GM23338 (cell line): ENCODE measurements around the gene ANKRD27. TPM values are rescaled to one million over a fixed set of nuclear protein-coding genes. Genes with fewer than 3 reads are reported as not detected.

Source experiments
- ATAC-seq: fragments of 200-7000 bp; cut with Tn5 transposase; 3 replicates; pipeline ENCODE4 v1.9.1; 2020
- DNase-seq: peaks from one replicate; pipeline ENCODE4 v3.0.0-alpha.2; 2015; ENCODE audit warnings: low spot score
- H2AFZ ChIP-seq: fragments of 200-600 bp; sonication (generic); 2 replicates; pipeline ENCODE4 v1.8.0; 2016; ENCODE audit warnings: antibody characterized with exemption, mild to moderate bottlenecking, moderate library complexity
- H3F3A ChIP-seq: fragments of 200-600 bp; sonication (generic); replicated peaks from 2 replicates; pipeline ENCODE4 v1.8.0; 2017; ENCODE audit warnings: antibody characterized with exemption, mixed run types, low read depth
- H3K27ac ChIP-seq: fragments of 200-600 bp; sonication (generic); 2 replicates; pipeline ENCODE4 v1.6.1; 2016; ENCODE audit warnings: low read depth
- H3K27me3 ChIP-seq: fragments of 200-600 bp; sonication (generic); 2 replicates; pipeline ENCODE4 v1.8.0; 2016; ENCODE audit warnings: mild to moderate bottlenecking, mixed run types, moderate library complexity; ENCODE audit not compliant: insufficient read depth
- H3K36me3 ChIP-seq: fragments of 200-600 bp; sonication (generic); 2 replicates; pipeline ENCODE4 v1.8.0; 2016; ENCODE audit warnings: mild to moderate bottlenecking; ENCODE audit not compliant: insufficient read depth
- H3K4me1 ChIP-seq: fragments of 200-600 bp; sonication (generic); 2 replicates; pipeline ENCODE4 v1.8.0; 2016; ENCODE audit warnings: mild to moderate bottlenecking, moderate library complexity; ENCODE audit not compliant: insufficient read depth
- H3K4me2 ChIP-seq: fragments of 200-600 bp; sonication (generic); 2 replicates; pipeline ENCODE4 v1.7.1; 2017; ENCODE audit warnings: mixed run types
- H3K4me3 ChIP-seq: fragments of 200-600 bp; sonication (generic); 2 replicates; pipeline ENCODE4 v1.6.1; 2016; ENCODE audit warnings: mixed run types
- H3K79me2 ChIP-seq: fragments of 200-600 bp; sonication (generic); replicated peaks from 2 replicates; pipeline ENCODE4 v1.8.0; 2017; ENCODE audit warnings: mild to moderate bottlenecking; ENCODE audit not compliant: insufficient read depth
- H3K9me2 ChIP-seq: fragments of 200-600 bp; sonication (generic); 2 replicates; pipeline ENCODE4 v1.8.0; 2017; ENCODE audit not compliant: insufficient read depth
- H4K20me1 ChIP-seq: fragments of 200-600 bp; sonication (generic); replicated peaks from 2 replicates; pipeline ENCODE4 v1.8.0; 2017; ENCODE audit warnings: mild to moderate bottlenecking; ENCODE audit not compliant: insufficient read depth
- H3K27ac Mint-ChIP-seq: 2 replicates; pipeline ENCODE4 v1.8.0; 2020; ENCODE audit warnings: inconsistent platforms, mild to moderate bottlenecking, moderate library complexity, mixed read lengths
- H3K27me3 Mint-ChIP-seq: 3 replicates; pipeline ENCODE4 v1.8.0; 2022; ENCODE audit warnings: low read depth, mild to moderate bottlenecking, moderate library complexity, mixed read lengths, inconsistent platforms; ENCODE audit not compliant: insufficient read depth, poor library complexity
- H3K36me3 Mint-ChIP-seq: 3 replicates; pipeline ENCODE4 v1.8.0; 2021; ENCODE audit warnings: low read depth, mild to moderate bottlenecking, inconsistent platforms, moderate library complexity, mixed read lengths
- H3K4me1 Mint-ChIP-seq: 3 replicates; pipeline ENCODE4 v1.8.0; 2020; ENCODE audit warnings: mild to moderate bottlenecking, inconsistent platforms, mixed read lengths
- H3K4me3 Mint-ChIP-seq: 3 replicates; pipeline ENCODE4 v1.8.0; 2021; ENCODE audit warnings: moderate library complexity, mild to moderate bottlenecking, inconsistent platforms, mixed read lengths
- H3K9me3 Mint-ChIP-seq: 3 replicates; pipeline ENCODE4 v1.8.0; 2020; ENCODE audit warnings: moderate library complexity, mild to moderate bottlenecking, inconsistent platforms, mixed read lengths
- EZH2phosphoT487 ChIP-seq: fragments of 200-600 bp; sonication (generic); IDR thresholded peaks from one replicate; pipeline ENCODE4 v1.8.1; 2018; ENCODE audit warnings: antibody characterized with exemption; ENCODE audit not compliant: unreplicated experiment
- NANOG ChIP-seq: IDR thresholded peaks from 2 replicates; pipeline ENCODE4 v1.6.1; 2016; ENCODE audit warnings: antibody characterized with exemption, borderline replicate concordance
- POLR2AphosphoS5 ChIP-seq: IDR thresholded peaks from 2 replicates; pipeline ENCODE4 v1.6.1; 2016; ENCODE audit warnings: antibody characterized with exemption, low read depth
- STAT1 ChIP-seq: IDR thresholded peaks from one replicate; pipeline ENCODE4 v1.6.1; 2016; ENCODE audit warnings: antibody characterized with exemption; ENCODE audit not compliant: unreplicated experiment
- ZNF114 ChIP-seq: fragments of 250-450 bp; sonication (Bioruptor Pico); IDR thresholded peaks from 2 replicates; pipeline ENCODE4 v1.5.0; 2020; ENCODE audit warnings: mild to moderate bottlenecking, moderate library complexity
- ZNF331 ChIP-seq: fragments of 250-450 bp; sonication (Bioruptor Pico); IDR thresholded peaks from 2 replicates; pipeline ENCODE4 v1.5.0; 2020; ENCODE audit warnings: low read depth, mild to moderate bottlenecking, moderate library complexity
- polyA plus RNA-seq: library from polyadenylated mRNA; unstranded; fragments of >200 nt; fragmentation: Nextera tagmentation; extraction: Ambion mirVana; gene quantifications from 2 replicates; pipeline ENCODE4 v1.2.1, GENCODE V29; 2016
- total RNA-seq: library from RNA; depleted of rRNA; stranded (reverse); fragments of >200 nt; shearing (Covaris generic); gene quantifications from 2 replicates; pipeline ENCODE4 v1.2.3, GENCODE V29; 2014
- TF ChIP-seq, protein P1 (sequence below): IDR thresholded peaks from 2 replicates; pipeline ENCODE4 v1.6.1; 2016; ENCODE audit warnings: antibody characterized with exemption
- TF ChIP-seq, protein P2 (sequence below): fragments of 250-450 bp; sonication (Bioruptor Pico); IDR thresholded peaks from 2 replicates; pipeline ENCODE4 v1.5.0; 2020; ENCODE audit warnings: mild to moderate bottlenecking, moderate library complexity
- TF ChIP-seq, protein P3 (sequence below): IDR thresholded peaks from one replicate; pipeline ENCODE4 v1.6.1; 2018; ENCODE audit warnings: antibody characterized with exemption; ENCODE audit not compliant: unreplicated experiment

ANKRD27 gene
- total and polyA plus RNA-seq, 2 experiments from 2014 or later: 16.7 to 48.7 TPM

DNA sequence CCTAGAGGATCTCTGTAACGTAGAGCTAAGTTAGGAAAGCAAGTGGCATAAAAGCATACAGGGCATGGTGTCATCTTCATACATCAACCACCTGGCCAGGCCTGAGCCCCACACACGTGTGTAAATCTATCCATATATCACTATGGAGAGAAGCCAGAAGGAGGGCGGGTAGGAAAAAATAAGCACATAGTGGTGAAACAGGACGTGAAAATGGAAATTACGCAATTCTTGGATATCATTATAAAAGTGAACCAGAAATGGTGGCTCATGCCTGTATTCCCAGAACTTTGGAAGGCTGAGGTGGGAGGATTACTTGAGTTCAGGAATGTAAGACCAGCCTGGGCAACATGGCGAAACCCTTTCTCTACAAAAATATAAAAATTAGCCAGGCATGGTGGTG is 50.6 kb downstream of the ANKRD27 start:
- H2AFZ ChIP-seq: no peak overlapping the region
- no peak overlapping the region for H3K27ac Mint-ChIP-seq
- TF ChIP-seq EZH2phosphoT487: no peak
- TF ChIP-seq, protein P1, sequence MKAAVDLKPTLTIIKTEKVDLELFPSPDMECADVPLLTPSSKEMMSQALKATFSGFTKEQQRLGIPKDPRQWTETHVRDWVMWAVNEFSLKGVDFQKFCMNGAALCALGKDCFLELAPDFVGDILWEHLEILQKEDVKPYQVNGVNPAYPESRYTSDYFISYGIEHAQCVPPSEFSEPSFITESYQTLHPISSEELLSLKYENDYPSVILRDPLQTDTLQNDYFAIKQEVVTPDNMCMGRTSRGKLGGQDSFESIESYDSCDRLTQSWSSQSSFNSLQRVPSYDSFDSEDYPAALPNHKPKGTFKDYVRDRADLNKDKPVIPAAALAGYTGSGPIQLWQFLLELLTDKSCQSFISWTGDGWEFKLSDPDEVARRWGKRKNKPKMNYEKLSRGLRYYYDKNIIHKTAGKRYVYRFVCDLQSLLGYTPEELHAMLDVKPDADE: no peak
- H3K79me2 ChIP-seq: no peaks in the 10 kb centered on the region
- peaks cover 18% of the 10 kb centered on the region for H3K36me3 ChIP-seq
- H3F3A ChIP-seq: no peaks in the 10 kb centered on the region
- no peak overlapping the region for H3K4me2 ChIP-seq
- H3K4me1 Mint-ChIP-seq: no peaks in the 10 kb centered on the region
- H3K9me2 ChIP-seq: no peaks in the 10 kb centered on the region
- H4K20me1 ChIP-seq: no peaks in the 10 kb centered on the region; the same call in 1 of the 2 replicates
- H3K4me3 ChIP-seq: no peak overlapping the region
- peaks cover 57% of the 10 kb centered on the region for H3K36me3 Mint-ChIP-seq
- no peak overlapping the region for H3K4me3 Mint-ChIP-seq
- DNase-seq: no peak
- H3K4me1 ChIP-seq: no peaks in the 10 kb centered on the region
- H3K9me3 Mint-ChIP-seq: no peaks in the 10 kb centered on the region
- no peak for ATAC-seq
- H3K27ac ChIP-seq: no peak overlapping the region
- H3K27me3 Mint-ChIP-seq: peaks cover 8% of the 10 kb centered on the region
- H3K27me3 ChIP-seq: no peaks in the 10 kb centered on the region

DNA sequence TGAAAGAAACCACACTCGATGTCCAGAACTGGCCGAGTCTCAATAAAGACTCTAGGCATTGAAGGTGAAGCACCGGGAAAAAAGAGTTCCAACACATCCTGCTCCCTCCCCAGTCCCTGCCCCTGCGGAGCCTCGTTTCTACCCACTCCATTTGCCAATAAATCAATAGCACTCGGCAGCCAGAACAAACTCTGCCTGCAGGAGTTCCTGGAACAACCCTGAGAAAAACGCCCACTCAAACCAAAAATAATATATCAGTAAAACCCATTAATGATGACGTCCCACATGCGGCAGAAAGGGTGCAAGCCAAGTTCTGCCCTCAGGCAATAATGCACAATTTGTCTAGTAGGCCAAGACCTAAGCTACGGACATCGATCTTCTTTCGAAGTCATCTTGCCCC is 53.0 kb downstream of the ANKRD27 start:
- DNase-seq (no peak), ATAC-seq (no peak)
- Histone ChIP-seq H3K36me3 (peaks cover 12% of the 10 kb centered on the region), H3K4me1 (no peaks in the 10 kb centered on the region), H3K4me2 (no peak overlapping the region), H3K27ac (no peak overlapping the region), H3K4me3 (no peak overlapping the region), H3K9me2 (no peaks in the 10 kb centered on the region), H2AFZ (no peak overlapping the region), H4K20me1 (no peaks in the 10 kb centered on the region), H3K27me3 (no peaks in the 10 kb centered on the region), H3K79me2 (no peaks in the 10 kb centered on the region), H3F3A (no peaks in the 10 kb centered on the region)
- no peak overlapping the region; the same call in 1 of the 2 replicates for H3K27ac Mint-ChIP-seq
- peaks cover 8% of the 10 kb centered on the region for H3K27me3 Mint-ChIP-seq
- no peaks in the 10 kb centered on the region for H3K4me1 Mint-ChIP-seq
- no peaks in the 10 kb centered on the region for H3K9me3 Mint-ChIP-seq
- H3K36me3 Mint-ChIP-seq: peaks cover 59% of the 10 kb centered on the region
- no peak overlapping the region for H3K4me3 Mint-ChIP-seq
- TF ChIP-seq ZNF331 (CRISPR knock-in tag) (no peak), EZH2phosphoT487 (no peak), ZNF114 (CRISPR knock-in tag) (no peak), NANOG (no peak), POLR2AphosphoS5 (no peak), STAT1 (no peak)
- TF ChIP-seq, protein P1: no peak
- TF ChIP-seq, protein P2, sequence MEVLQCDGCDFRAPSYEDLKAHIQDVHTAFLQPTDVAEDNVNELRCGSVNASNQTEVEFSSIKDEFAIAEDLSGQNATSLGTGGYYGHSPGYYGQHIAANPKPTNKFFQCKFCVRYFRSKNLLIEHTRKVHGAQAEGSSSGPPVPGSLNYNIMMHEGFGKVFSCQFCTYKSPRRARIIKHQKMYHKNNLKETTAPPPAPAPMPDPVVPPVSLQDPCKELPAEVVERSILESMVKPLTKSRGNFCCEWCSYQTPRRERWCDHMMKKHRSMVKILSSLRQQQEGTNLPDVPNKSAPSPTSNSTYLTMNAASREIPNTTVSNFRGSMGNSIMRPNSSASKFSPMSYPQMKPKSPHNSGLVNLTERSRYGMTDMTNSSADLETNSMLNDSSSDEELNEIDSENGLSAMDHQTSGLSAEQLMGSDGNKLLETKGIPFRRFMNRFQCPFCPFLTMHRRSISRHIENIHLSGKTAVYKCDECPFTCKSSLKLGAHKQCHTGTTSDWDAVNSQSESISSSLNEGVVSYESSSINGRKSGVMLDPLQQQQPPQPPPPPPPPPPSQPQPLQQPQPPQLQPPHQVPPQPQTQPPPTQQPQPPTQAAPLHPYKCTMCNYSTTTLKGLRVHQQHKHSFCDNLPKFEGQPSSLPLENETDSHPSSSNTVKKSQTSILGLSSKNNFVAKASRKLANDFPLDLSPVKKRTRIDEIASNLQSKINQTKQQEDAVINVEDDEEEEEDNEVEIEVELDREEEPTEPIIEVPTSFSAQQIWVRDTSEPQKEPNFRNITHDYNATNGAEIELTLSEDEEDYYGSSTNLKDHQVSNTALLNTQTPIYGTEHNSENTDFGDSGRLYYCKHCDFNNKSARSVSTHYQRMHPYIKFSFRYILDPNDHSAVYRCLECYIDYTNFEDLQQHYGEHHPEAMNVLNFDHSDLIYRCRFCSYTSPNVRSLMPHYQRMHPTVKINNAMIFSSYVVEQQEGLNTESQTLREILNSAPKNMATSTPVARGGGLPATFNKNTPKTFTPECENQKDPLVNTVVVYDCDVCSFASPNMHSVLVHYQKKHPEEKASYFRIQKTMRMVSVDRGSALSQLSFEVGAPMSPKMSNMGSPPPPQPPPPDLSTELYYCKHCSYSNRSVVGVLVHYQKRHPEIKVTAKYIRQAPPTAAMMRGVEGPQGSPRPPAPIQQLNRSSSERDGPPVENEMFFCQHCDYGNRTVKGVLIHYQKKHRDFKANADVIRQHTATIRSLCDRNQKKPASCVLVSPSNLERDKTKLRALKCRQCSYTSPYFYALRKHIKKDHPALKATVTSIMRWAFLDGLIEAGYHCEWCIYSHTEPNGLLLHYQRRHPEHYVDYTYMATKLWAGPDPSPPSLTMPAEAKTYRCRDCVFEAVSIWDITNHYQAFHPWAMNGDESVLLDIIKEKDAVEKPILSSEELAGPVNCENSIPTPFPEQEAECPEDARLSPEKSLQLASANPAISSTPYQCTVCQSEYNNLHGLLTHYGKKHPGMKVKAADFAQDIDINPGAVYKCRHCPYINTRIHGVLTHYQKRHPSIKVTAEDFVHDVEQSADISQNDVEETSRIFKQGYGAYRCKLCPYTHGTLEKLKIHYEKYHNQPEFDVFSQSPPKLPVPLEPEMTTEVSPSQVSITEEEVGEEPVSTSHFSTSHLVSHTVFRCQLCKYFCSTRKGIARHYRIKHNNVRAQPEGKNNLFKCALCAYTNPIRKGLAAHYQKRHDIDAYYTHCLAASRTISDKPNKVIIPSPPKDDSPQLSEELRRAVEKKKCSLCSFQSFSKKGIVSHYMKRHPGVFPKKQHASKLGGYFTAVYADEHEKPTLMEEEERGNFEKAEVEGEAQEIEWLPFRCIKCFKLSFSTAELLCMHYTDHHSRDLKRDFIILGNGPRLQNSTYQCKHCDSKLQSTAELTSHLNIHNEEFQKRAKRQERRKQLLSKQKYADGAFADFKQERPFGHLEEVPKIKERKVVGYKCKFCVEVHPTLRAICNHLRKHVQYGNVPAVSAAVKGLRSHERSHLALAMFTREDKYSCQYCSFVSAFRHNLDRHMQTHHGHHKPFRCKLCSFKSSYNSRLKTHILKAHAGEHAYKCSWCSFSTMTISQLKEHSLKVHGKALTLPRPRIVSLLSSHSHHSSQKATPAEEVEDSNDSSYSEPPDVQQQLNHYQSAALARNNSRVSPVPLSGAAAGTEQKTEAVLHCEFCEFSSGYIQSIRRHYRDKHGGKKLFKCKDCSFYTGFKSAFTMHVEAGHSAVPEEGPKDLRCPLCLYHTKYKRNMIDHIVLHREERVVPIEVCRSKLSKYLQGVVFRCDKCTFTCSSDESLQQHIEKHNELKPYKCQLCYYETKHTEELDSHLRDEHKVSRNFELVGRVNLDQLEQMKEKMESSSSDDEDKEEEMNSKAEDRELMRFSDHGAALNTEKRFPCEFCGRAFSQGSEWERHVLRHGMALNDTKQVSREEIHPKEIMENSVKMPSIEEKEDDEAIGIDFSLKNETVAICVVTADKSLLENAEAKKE (CRISPR knock-in tag): no peak
- TF ChIP-seq, protein P3, sequence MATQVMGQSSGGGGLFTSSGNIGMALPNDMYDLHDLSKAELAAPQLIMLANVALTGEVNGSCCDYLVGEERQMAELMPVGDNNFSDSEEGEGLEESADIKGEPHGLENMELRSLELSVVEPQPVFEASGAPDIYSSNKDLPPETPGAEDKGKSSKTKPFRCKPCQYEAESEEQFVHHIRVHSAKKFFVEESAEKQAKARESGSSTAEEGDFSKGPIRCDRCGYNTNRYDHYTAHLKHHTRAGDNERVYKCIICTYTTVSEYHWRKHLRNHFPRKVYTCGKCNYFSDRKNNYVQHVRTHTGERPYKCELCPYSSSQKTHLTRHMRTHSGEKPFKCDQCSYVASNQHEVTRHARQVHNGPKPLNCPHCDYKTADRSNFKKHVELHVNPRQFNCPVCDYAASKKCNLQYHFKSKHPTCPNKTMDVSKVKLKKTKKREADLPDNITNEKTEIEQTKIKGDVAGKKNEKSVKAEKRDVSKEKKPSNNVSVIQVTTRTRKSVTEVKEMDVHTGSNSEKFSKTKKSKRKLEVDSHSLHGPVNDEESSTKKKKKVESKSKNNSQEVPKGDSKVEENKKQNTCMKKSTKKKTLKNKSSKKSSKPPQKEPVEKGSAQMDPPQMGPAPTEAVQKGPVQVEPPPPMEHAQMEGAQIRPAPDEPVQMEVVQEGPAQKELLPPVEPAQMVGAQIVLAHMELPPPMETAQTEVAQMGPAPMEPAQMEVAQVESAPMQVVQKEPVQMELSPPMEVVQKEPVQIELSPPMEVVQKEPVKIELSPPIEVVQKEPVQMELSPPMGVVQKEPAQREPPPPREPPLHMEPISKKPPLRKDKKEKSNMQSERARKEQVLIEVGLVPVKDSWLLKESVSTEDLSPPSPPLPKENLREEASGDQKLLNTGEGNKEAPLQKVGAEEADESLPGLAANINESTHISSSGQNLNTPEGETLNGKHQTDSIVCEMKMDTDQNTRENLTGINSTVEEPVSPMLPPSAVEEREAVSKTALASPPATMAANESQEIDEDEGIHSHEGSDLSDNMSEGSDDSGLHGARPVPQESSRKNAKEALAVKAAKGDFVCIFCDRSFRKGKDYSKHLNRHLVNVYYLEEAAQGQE: no peak
